WTC11 (cell line): ENCODE results near the gene NR2C2AP. TPM values are rescaled to one million over a fixed set of nuclear protein-coding genes. Genes with fewer than 3 reads are reported as not detected.

ENCODE experiments used
- CREB1 ChIP-seq: sonication (generic); formaldehyde crosslinking; IDR thresholded peaks from 2 replicates; pipeline ENCODE4 v1.8.0; 2023; ENCODE audit warnings: mild to moderate bottlenecking, missing genetic modification reagents
- ELF4 ChIP-seq: sonication (generic); formaldehyde crosslinking; IDR thresholded peaks from 2 replicates; pipeline ENCODE4 v1.8.1; 2022; ENCODE audit warnings: low read depth, mild to moderate bottlenecking, moderate library complexity, missing genetic modification reagents
- ESRRA ChIP-seq: sonication (generic); formaldehyde crosslinking; IDR thresholded peaks from 2 replicates; pipeline ENCODE4 v1.8.1; 2022; ENCODE audit warnings: mild to moderate bottlenecking, missing genetic modification reagents, borderline replicate concordance
- FOXP1 ChIP-seq: sonication (generic); formaldehyde crosslinking; IDR thresholded peaks from 2 replicates; pipeline ENCODE4 v1.8.0; 2022; ENCODE audit warnings: missing genetic modification reagents, mild to moderate bottlenecking, moderate library complexity, borderline replicate concordance
- GABPB1 ChIP-seq: sonication (generic); formaldehyde crosslinking; IDR thresholded peaks from 2 replicates; pipeline ENCODE4 v1.8.1; 2023; ENCODE audit warnings: mild to moderate bottlenecking, missing genetic modification reagents
- GTF2I ChIP-seq: fragments of 250-450 bp; sonication (Bioruptor Pico); conservative IDR thresholded peaks from 2 replicates; pipeline ENCODE4 v1.4.0; 2021; ENCODE audit warnings: mild to moderate bottlenecking
- IRF2 ChIP-seq: sonication (generic); formaldehyde crosslinking; IDR thresholded peaks from 2 replicates; pipeline ENCODE4 v1.8.0; 2022; ENCODE audit warnings: low read depth, missing genetic modification reagents, borderline replicate concordance
- KAT7 ChIP-seq: sonication (generic); formaldehyde crosslinking; IDR thresholded peaks from 2 replicates; pipeline ENCODE4 v1.8.1; 2023; ENCODE audit warnings: missing genetic modification reagents, mild to moderate bottlenecking, borderline replicate concordance
- MYBL2 ChIP-seq: sonication (generic); formaldehyde crosslinking; IDR thresholded peaks from 2 replicates; pipeline ENCODE4 v1.8.1; 2023; ENCODE audit warnings: mild to moderate bottlenecking, moderate library complexity, missing genetic modification reagents
- NFE2L1 ChIP-seq: sonication (generic); formaldehyde crosslinking; IDR thresholded peaks from 2 replicates; pipeline ENCODE4 v1.8.1; 2023; ENCODE audit warnings: missing genetic modification reagents
- RELA ChIP-seq: sonication (generic); formaldehyde crosslinking; IDR thresholded peaks from 2 replicates; pipeline ENCODE4 v1.8.1; 2022; ENCODE audit warnings: missing genetic modification reagents, mild to moderate bottlenecking, borderline replicate concordance
- SOX15 ChIP-seq: fragments of 250-450 bp; sonication (Bioruptor Pico); IDR thresholded peaks from 2 replicates; pipeline ENCODE4 v1.9.0; 2021; ENCODE audit warnings: mild to moderate bottlenecking
- SP1 ChIP-seq: sonication (generic); formaldehyde crosslinking; conservative IDR thresholded peaks from 2 replicates; pipeline ENCODE4 v1.8.1; 2022; ENCODE audit warnings: missing genetic modification reagents
- TEAD1 ChIP-seq: sonication (generic); formaldehyde crosslinking; IDR thresholded peaks from 2 replicates; pipeline ENCODE4 v1.8.0; 2022; ENCODE audit warnings: mild to moderate bottlenecking, missing genetic modification reagents
- ZBTB21 ChIP-seq: sonication (generic); formaldehyde crosslinking; IDR thresholded peaks from 2 replicates; pipeline ENCODE4 v1.8.1; 2023; ENCODE audit warnings: mild to moderate bottlenecking, missing genetic modification reagents, borderline replicate concordance
- ZNF121 ChIP-seq: sonication (generic); formaldehyde crosslinking; IDR thresholded peaks from 2 replicates; pipeline ENCODE4 v1.8.0; 2023; ENCODE audit warnings: missing genetic modification reagents
- ZNF232 ChIP-seq: sonication (generic); formaldehyde crosslinking; IDR thresholded peaks from 2 replicates; pipeline ENCODE4 v1.8.0; 2022; ENCODE audit warnings: mild to moderate bottlenecking, missing genetic modification reagents
- ZNF317 ChIP-seq: sonication (generic); formaldehyde crosslinking; IDR thresholded peaks from 2 replicates; pipeline ENCODE4 v1.8.1; 2023; ENCODE audit warnings: low read depth, mild to moderate bottlenecking, moderate library complexity, missing genetic modification reagents, borderline replicate concordance
- total RNA-seq: library from RNA; stranded (reverse); gene quantifications from 3 replicates; pipeline ENCODE4 v1.2.3, GENCODE V29; 2021
- TF ChIP-seq, protein P1 (sequence below): fragments of 200-600 bp; IDR thresholded peaks from 2 replicates; pipeline ENCODE4 v1.8.0; 2022; ENCODE audit warnings: antibody characterized with exemption
- TF ChIP-seq, protein P2 (sequence below): sonication (generic); formaldehyde crosslinking; IDR thresholded peaks from 2 replicates; pipeline ENCODE4 v1.8.0; 2022; ENCODE audit warnings: missing genetic modification reagents
- TF ChIP-seq, protein P3 (sequence below): sonication (generic); formaldehyde crosslinking; IDR thresholded peaks from 2 replicates; pipeline ENCODE4 v1.8.1; 2023; ENCODE audit warnings: mild to moderate bottlenecking, missing genetic modification reagents, moderate library complexity
- TF ChIP-seq, protein P4 (sequence below): sonication (generic); formaldehyde crosslinking; IDR thresholded peaks from 2 replicates; pipeline ENCODE4 v1.8.0; 2023; ENCODE audit warnings: missing genetic modification reagents, mild to moderate bottlenecking, borderline replicate concordance
- TF ChIP-seq, protein P5 (sequence below): sonication (generic); formaldehyde crosslinking; IDR thresholded peaks from 2 replicates; pipeline ENCODE4 v1.8.0; 2022; ENCODE audit warnings: mild to moderate bottlenecking, missing genetic modification reagents
- TF ChIP-seq, protein P6 (sequence below): sonication (generic); formaldehyde crosslinking; IDR thresholded peaks from 2 replicates; pipeline ENCODE4 v1.8.1; 2023; ENCODE audit warnings: mild to moderate bottlenecking, moderate library complexity, missing genetic modification reagents
- TF ChIP-seq, protein P7 (sequence below): sonication (generic); formaldehyde crosslinking; IDR thresholded peaks from 2 replicates; pipeline ENCODE4 v1.8.1; 2023; ENCODE audit warnings: mild to moderate bottlenecking, missing genetic modification reagents, moderate library complexity

The NR2C2AP gene
- total RNA-seq, 1 experiment from 2014 or later: 24.9 TPM

DNA sequence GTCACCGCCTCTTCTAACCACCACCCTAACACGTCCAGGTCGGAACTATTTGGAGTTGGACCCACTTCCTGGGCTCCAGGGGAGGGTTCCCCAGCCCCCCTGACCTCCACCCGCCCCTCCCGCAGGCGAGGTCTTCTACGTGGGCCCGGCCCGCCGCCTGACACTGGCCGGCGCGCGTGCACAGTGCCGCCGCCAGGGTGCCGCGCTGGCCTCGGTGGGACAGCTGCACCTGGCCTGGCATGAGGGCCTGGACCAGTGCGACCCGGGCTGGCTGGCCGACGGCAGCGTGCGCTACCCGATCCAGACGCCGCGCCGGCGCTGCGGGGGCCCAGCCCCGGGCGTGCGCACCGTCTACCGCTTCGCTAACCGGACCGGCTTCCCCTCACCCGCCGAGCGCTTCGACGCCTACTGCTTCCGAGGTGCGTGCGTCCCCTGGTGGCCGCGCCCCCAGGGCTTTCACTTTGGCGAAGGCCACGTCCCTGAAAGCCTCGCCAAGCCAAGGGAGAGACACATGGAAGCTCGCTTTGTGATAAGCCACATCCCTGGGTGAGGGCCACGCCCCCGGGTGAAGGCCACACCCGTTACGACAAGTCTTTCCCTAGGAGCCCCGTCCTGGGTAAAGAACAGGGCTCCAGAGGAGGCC is 21.8 kb upstream of the NR2C2AP start (continued):
- TF ChIP-seq, protein P1, sequence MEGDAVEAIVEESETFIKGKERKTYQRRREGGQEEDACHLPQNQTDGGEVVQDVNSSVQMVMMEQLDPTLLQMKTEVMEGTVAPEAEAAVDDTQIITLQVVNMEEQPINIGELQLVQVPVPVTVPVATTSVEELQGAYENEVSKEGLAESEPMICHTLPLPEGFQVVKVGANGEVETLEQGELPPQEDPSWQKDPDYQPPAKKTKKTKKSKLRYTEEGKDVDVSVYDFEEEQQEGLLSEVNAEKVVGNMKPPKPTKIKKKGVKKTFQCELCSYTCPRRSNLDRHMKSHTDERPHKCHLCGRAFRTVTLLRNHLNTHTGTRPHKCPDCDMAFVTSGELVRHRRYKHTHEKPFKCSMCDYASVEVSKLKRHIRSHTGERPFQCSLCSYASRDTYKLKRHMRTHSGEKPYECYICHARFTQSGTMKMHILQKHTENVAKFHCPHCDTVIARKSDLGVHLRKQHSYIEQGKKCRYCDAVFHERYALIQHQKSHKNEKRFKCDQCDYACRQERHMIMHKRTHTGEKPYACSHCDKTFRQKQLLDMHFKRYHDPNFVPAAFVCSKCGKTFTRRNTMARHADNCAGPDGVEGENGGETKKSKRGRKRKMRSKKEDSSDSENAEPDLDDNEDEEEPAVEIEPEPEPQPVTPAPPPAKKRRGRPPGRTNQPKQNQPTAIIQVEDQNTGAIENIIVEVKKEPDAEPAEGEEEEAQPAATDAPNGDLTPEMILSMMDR: 0 out of 2 replicates have a peak, but pooled peaks have one; percentile 35
- peak; percentile 50; the same call in 1 of the 2 replicates for TF ChIP-seq GABPB1 (CRISPR knock-in tag)
- 0 out of 2 replicates have a peak, but pooled peaks have one; percentile 22 for TF ChIP-seq KAT7 (CRISPR knock-in tag)
- peak; percentile 89; the same call in 1 of the 2 replicates for TF ChIP-seq NFE2L1 (CRISPR knock-in tag)
- TF ChIP-seq ESRRA: peak; percentile 80; the same call in 1 of the 2 replicates
- peak; percentile 86 for TF ChIP-seq SP1 (CRISPR knock-in tag)
- TF ChIP-seq, protein P2, sequence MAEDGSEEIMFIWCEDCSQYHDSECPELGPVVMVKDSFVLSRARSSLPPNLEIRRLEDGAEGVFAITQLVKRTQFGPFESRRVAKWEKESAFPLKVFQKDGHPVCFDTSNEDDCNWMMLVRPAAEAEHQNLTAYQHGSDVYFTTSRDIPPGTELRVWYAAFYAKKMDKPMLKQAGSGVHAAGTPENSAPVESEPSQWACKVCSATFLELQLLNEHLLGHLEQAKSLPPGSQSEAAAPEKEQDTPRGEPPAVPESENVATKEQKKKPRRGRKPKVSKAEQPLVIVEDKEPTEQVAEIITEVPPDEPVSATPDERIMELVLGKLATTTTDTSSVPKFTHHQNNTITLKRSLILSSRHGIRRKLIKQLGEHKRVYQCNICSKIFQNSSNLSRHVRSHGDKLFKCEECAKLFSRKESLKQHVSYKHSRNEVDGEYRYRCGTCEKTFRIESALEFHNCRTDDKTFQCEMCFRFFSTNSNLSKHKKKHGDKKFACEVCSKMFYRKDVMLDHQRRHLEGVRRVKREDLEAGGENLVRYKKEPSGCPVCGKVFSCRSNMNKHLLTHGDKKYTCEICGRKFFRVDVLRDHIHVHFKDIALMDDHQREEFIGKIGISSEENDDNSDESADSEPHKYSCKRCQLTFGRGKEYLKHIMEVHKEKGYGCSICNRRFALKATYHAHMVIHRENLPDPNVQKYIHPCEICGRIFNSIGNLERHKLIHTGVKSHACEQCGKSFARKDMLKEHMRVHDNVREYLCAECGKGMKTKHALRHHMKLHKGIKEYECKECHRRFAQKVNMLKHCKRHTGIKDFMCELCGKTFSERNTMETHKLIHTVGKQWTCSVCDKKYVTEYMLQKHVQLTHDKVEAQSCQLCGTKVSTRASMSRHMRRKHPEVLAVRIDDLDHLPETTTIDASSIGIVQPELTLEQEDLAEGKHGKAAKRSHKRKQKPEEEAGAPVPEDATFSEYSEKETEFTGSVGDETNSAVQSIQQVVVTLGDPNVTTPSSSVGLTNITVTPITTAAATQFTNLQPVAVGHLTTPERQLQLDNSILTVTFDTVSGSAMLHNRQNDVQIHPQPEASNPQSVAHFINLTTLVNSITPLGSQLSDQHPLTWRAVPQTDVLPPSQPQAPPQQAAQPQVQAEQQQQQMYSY (CRISPR knock-in tag): no peak
- TF ChIP-seq, protein P3, sequence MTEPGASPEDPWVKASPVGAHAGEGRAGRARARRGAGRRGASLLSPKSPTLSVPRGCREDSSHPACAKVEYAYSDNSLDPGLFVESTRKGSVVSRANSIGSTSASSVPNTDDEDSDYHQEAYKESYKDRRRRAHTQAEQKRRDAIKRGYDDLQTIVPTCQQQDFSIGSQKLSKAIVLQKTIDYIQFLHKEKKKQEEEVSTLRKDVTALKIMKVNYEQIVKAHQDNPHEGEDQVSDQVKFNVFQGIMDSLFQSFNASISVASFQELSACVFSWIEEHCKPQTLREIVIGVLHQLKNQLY (CRISPR knock-in tag): 0 out of 2 replicates have a peak, but pooled peaks have one; percentile 13
- TF ChIP-seq ELF4 (CRISPR knock-in tag): 0 out of 2 replicates have a peak, but pooled peaks have one; percentile 71
- TF ChIP-seq, protein P4, sequence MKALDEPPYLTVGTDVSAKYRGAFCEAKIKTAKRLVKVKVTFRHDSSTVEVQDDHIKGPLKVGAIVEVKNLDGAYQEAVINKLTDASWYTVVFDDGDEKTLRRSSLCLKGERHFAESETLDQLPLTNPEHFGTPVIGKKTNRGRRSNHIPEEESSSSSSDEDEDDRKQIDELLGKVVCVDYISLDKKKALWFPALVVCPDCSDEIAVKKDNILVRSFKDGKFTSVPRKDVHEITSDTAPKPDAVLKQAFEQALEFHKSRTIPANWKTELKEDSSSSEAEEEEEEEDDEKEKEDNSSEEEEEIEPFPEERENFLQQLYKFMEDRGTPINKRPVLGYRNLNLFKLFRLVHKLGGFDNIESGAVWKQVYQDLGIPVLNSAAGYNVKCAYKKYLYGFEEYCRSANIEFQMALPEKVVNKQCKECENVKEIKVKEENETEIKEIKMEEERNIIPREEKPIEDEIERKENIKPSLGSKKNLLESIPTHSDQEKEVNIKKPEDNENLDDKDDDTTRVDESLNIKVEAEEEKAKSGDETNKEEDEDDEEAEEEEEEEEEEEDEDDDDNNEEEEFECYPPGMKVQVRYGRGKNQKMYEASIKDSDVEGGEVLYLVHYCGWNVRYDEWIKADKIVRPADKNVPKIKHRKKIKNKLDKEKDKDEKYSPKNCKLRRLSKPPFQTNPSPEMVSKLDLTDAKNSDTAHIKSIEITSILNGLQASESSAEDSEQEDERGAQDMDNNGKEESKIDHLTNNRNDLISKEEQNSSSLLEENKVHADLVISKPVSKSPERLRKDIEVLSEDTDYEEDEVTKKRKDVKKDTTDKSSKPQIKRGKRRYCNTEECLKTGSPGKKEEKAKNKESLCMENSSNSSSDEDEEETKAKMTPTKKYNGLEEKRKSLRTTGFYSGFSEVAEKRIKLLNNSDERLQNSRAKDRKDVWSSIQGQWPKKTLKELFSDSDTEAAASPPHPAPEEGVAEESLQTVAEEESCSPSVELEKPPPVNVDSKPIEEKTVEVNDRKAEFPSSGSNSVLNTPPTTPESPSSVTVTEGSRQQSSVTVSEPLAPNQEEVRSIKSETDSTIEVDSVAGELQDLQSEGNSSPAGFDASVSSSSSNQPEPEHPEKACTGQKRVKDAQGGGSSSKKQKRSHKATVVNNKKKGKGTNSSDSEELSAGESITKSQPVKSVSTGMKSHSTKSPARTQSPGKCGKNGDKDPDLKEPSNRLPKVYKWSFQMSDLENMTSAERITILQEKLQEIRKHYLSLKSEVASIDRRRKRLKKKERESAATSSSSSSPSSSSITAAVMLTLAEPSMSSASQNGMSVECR (CRISPR knock-in tag): peak; percentile 77; the same call in 1 of the 2 replicates
- no peak for TF ChIP-seq GTF2I (CRISPR knock-in tag)
- peak; percentile 85 for TF ChIP-seq RELA (CRISPR knock-in tag)
- TF ChIP-seq MYBL2 (CRISPR knock-in tag): peak; percentile 77
- no peak for TF ChIP-seq ZBTB21 (CRISPR knock-in tag)
- TF ChIP-seq TEAD1 (CRISPR knock-in tag): peak; percentile 72
- TF ChIP-seq ZNF232 (CRISPR knock-in tag): peak; percentile 93
- TF ChIP-seq, protein P5, sequence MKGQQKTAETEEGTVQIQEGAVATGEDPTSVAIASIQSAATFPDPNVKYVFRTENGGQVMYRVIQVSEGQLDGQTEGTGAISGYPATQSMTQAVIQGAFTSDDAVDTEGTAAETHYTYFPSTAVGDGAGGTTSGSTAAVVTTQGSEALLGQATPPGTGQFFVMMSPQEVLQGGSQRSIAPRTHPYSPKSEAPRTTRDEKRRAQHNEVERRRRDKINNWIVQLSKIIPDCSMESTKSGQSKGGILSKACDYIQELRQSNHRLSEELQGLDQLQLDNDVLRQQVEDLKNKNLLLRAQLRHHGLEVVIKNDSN: 0 out of 2 replicates have a peak, but pooled peaks have one; percentile 35
- TF ChIP-seq, protein P6, sequence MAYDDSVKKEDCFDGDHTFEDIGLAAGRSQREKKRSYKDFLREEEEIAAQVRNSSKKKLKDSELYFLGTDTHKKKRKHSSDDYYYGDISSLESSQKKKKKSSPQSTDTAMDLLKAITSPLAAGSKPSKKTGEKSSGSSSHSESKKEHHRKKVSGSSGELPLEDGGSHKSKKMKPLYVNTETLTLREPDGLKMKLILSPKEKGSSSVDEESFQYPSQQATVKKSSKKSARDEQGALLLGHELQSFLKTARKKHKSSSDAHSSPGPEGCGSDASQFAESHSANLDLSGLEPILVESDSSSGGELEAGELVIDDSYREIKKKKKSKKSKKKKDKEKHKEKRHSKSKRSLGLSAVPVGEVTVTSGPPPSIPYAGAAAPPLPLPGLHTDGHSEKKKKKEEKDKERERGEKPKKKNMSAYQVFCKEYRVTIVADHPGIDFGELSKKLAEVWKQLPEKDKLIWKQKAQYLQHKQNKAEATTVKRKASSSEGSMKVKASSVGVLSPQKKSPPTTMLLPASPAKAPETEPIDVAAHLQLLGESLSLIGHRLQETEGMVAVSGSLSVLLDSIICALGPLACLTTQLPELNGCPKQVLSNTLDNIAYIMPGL: peak; percentile 87
- TF ChIP-seq, protein P7, sequence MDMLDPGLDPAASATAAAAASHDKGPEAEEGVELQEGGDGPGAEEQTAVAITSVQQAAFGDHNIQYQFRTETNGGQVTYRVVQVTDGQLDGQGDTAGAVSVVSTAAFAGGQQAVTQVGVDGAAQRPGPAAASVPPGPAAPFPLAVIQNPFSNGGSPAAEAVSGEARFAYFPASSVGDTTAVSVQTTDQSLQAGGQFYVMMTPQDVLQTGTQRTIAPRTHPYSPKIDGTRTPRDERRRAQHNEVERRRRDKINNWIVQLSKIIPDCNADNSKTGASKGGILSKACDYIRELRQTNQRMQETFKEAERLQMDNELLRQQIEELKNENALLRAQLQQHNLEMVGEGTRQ (CRISPR knock-in tag): no peak
- no peak for TF ChIP-seq SOX15
- TF ChIP-seq ZNF121: peak; percentile 93
- 0 out of 2 replicates have a peak, but pooled peaks have one; percentile 49 for TF ChIP-seq CREB1
- peak; percentile 96 for TF ChIP-seq FOXP1
- no peak for TF ChIP-seq IRF2
- TF ChIP-seq ZNF317 (CRISPR knock-in tag): 0 out of 2 replicates have a peak, but pooled peaks have one; percentile 51
